ENCODE measurements around the gene GLCCI1.

DNA sequence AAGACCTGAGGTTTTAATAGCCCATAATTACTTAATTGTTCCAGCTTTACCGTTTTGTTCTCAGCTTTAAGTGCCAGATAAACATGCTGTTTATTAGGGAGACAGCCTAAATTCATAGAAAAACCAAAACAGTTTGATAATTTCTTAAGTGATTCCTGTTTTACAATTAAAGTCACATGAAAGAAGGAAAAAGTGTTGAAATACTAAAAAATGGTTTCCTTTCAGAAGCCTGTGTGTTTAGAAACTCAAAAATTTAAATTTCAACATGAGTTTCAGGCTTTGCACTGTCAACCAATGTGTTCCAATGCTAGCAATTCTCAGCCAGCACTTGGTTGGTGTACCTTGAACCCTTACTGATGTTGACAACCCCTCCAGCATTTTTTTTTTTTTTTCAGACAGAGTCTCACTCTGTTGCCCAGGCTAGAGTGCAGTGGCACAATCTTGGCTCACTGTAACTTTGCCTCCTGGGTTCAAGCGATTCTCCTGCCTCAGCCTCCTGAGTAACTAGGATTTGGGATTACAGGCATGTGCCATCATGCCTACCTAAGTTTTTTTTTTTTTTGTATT lies 158.1 kb downstream of the GLCCI1 start:
- TF ChIP-seq, protein P1, sequence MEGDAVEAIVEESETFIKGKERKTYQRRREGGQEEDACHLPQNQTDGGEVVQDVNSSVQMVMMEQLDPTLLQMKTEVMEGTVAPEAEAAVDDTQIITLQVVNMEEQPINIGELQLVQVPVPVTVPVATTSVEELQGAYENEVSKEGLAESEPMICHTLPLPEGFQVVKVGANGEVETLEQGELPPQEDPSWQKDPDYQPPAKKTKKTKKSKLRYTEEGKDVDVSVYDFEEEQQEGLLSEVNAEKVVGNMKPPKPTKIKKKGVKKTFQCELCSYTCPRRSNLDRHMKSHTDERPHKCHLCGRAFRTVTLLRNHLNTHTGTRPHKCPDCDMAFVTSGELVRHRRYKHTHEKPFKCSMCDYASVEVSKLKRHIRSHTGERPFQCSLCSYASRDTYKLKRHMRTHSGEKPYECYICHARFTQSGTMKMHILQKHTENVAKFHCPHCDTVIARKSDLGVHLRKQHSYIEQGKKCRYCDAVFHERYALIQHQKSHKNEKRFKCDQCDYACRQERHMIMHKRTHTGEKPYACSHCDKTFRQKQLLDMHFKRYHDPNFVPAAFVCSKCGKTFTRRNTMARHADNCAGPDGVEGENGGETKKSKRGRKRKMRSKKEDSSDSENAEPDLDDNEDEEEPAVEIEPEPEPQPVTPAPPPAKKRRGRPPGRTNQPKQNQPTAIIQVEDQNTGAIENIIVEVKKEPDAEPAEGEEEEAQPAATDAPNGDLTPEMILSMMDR (IDR thresholded peaks at IDR 0.05; ENCODE audit: insufficient read depth, low read length): no peak
- TF ChIP-seq, protein P2, sequence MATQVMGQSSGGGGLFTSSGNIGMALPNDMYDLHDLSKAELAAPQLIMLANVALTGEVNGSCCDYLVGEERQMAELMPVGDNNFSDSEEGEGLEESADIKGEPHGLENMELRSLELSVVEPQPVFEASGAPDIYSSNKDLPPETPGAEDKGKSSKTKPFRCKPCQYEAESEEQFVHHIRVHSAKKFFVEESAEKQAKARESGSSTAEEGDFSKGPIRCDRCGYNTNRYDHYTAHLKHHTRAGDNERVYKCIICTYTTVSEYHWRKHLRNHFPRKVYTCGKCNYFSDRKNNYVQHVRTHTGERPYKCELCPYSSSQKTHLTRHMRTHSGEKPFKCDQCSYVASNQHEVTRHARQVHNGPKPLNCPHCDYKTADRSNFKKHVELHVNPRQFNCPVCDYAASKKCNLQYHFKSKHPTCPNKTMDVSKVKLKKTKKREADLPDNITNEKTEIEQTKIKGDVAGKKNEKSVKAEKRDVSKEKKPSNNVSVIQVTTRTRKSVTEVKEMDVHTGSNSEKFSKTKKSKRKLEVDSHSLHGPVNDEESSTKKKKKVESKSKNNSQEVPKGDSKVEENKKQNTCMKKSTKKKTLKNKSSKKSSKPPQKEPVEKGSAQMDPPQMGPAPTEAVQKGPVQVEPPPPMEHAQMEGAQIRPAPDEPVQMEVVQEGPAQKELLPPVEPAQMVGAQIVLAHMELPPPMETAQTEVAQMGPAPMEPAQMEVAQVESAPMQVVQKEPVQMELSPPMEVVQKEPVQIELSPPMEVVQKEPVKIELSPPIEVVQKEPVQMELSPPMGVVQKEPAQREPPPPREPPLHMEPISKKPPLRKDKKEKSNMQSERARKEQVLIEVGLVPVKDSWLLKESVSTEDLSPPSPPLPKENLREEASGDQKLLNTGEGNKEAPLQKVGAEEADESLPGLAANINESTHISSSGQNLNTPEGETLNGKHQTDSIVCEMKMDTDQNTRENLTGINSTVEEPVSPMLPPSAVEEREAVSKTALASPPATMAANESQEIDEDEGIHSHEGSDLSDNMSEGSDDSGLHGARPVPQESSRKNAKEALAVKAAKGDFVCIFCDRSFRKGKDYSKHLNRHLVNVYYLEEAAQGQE (IDR thresholded peaks at IDR 0.05; ENCODE audit: insufficient replicate concordance, low read depth): no peak
